NT2/D1 (cell line): ENCODE measurements around the gene TAS2R42.

Experiments
- DNase-seq: peaks from one replicate; pipeline ENCODE4 v3.0.0-alpha.2; 2011; ENCODE audit warnings: low read depth, low spot score
- H3K27me3 ChIP-seq: 2 replicates; pipeline ENCODE4 v1.6.0; 2011; ENCODE audit warnings: mild to moderate bottlenecking; ENCODE audit not compliant: insufficient read length, insufficient read depth
- H3K36me3 ChIP-seq: 2 replicates; pipeline ENCODE4 v1.6.1; 2011; ENCODE audit warnings: mild to moderate bottlenecking, low read length, mixed read lengths; ENCODE audit not compliant: insufficient read depth, insufficient read length
- H3K4me1 ChIP-seq: 2 replicates; pipeline ENCODE4 v1.5.1; 2011; ENCODE audit not compliant: insufficient read depth, insufficient read length
- H3K4me3 ChIP-seq: 2 replicates; pipeline ENCODE4 v1.5.1; 2011; ENCODE audit warnings: low read depth; ENCODE audit not compliant: insufficient read length
- H3K9ac ChIP-seq: 2 replicates; pipeline ENCODE4 v1.6.0; 2011; ENCODE audit warnings: low read depth; ENCODE audit not compliant: insufficient read length
- H3K9me3 ChIP-seq: 2 replicates; pipeline ENCODE4 v1.5.1; 2011; ENCODE audit warnings: mild to moderate bottlenecking, low read length; ENCODE audit not compliant: insufficient read depth
- SUZ12 ChIP-seq: IDR thresholded peaks from 2 replicates; pipeline ENCODE4 v1.6.1; 2011; ENCODE audit not compliant: insufficient read length, insufficient read depth; ENCODE audit errors: extremely low read depth
- YY1 ChIP-seq: IDR thresholded peaks from 2 replicates; pipeline ENCODE4 v1.6.1; 2011; ENCODE audit not compliant: insufficient read length, insufficient read depth
- ZNF274 ChIP-seq: IDR thresholded peaks from 2 replicates; pipeline ENCODE4 v1.6.1; 2011; ENCODE audit warnings: mild to moderate bottlenecking, low read depth, low read length

TAS2R42 gene

GRCh38 chr12:11143352-11143751 lies 43.4 kb downstream of the TAS2R42 start:
- Histone ChIP-seq H3K4me3 (no peak overlapping the region), H3K36me3 (peaks cover 11% of the 10 kb centered on the region), H3K4me1 (no peaks in the 10 kb centered on the region), H3K9me3 (peaks cover 18% of the 10 kb centered on the region), H3K9ac (no peak overlapping the region), H3K27me3 (no peaks in the 10 kb centered on the region)
- no peak for TF ChIP-seq YY1
- no peak for TF ChIP-seq SUZ12
- no peak for TF ChIP-seq ZNF274
- DNase-seq: no peak

GRCh38 chr12:11136075-11136474 lies 50.7 kb downstream of the TAS2R42 start:
- DNase-seq: no peak
- Histone ChIP-seq H3K4me3 (no peak overlapping the region), H3K27me3 (no peaks in the 10 kb centered on the region), H3K9me3 (no peaks in the 10 kb centered on the region), H3K4me1 (no peaks in the 10 kb centered on the region), H3K36me3 (peaks cover 5% of the 10 kb centered on the region), H3K9ac (no peak overlapping the region)
- TF ChIP-seq SUZ12 (no peak), ZNF274 (no peak), YY1 (no peak)
